Measurements from ENCODE around the gene RASGRF1.

- TF ChIP-seq CTCF (IDR thresholded peaks at IDR 0.05) (peak; percentile 38 to 64 (median 48)), POLR2A (IDR thresholded peaks at IDR 0.05) (no peak), POLR2AphosphoS5 (IDR thresholded peaks at IDR 0.05; ENCODE audit: insufficient read depth in 1 of 2, low read depth in 1 of 2) (peak; percentile 76 to 79)
These were observed 176.4 kb downstream of the RASGRF1 start for GRCh38 chr15:78914027-78914764.
